ENCODE data around the gene TCF7L1. TPM values are rescaled to one million over a fixed set of nuclear protein-coding genes. Genes with fewer than 3 reads are reported as not detected.

TCF7L1 gene
- total RNA-seq, 1 donor from 2014 or later: 48.3 TPM

DNA sequence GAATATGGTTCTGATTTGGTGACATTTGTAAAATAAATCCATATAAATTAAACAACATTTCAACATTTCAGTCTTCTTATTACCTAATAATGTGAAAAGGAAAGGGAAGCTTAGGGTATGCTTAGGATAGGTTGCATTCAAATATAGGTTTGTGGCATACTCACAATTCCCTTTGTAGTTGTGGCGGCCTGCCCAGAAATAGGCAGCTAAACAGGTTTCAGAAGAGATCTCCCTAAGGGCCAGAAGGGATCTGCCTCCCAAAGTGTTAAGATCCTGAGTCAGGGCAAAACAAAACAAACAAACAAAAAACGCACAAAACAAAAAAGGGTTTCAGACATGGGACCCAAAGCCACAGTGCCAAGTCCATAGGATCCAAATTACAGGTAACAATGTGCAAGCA, 41.4 kb upstream of the TCF7L1 start:
- Mint-ChIP-seq H3K4me3 (no peak overlapping the region), H3K4me1 (no peaks in the 10 kb centered on the region), H3K9me3 (peaks cover 12% of the 10 kb centered on the region), H3K36me3 (no peaks in the 10 kb centered on the region), H3K27ac (no peak overlapping the region), H3K27me3 (ENCODE audit: low read depth) (no peaks in the 10 kb centered on the region)
- no peak for DNase-seq (ENCODE audit: low spot score in 2 of 2, unreplicated experiment in 2 of 2)
- TF ChIP-seq, protein P1, sequence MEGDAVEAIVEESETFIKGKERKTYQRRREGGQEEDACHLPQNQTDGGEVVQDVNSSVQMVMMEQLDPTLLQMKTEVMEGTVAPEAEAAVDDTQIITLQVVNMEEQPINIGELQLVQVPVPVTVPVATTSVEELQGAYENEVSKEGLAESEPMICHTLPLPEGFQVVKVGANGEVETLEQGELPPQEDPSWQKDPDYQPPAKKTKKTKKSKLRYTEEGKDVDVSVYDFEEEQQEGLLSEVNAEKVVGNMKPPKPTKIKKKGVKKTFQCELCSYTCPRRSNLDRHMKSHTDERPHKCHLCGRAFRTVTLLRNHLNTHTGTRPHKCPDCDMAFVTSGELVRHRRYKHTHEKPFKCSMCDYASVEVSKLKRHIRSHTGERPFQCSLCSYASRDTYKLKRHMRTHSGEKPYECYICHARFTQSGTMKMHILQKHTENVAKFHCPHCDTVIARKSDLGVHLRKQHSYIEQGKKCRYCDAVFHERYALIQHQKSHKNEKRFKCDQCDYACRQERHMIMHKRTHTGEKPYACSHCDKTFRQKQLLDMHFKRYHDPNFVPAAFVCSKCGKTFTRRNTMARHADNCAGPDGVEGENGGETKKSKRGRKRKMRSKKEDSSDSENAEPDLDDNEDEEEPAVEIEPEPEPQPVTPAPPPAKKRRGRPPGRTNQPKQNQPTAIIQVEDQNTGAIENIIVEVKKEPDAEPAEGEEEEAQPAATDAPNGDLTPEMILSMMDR (IDR thresholded peaks at IDR 0.05; ENCODE audit: unreplicated experiment): no peak

DNA sequence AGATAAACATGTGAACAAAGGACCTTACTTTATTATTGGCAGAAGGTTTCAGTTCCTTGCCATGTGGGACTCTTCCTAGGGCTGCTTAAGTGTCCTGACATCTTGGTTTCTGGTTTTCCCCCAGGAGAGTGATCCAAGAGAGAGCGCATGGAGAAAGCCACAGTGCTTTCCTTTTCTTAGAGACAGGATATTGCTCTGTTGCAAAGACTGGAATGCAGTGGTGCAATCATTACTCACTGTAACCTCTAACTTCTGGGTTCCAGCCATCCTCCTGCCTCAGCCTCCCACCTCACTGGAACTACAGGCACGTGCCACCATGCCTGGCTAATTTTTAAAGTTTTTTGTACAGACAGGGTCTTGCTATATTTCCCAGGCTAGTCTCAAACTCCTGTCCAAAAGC, 38.1 kb upstream of the TCF7L1 start:
- Mint-ChIP-seq H3K27ac (no peak overlapping the region), H3K9me3 (peaks cover 12% of the 10 kb centered on the region), H3K36me3 (no peaks in the 10 kb centered on the region), H3K4me1 (no peaks in the 10 kb centered on the region), H3K27me3 (ENCODE audit: low read depth) (peaks cover 6% of the 10 kb centered on the region), H3K4me3 (no peak overlapping the region)
- no peak for DNase-seq (ENCODE audit: low spot score in 2 of 2, unreplicated experiment in 2 of 2)
- TF ChIP-seq, protein P1 (IDR thresholded peaks at IDR 0.05; ENCODE audit: unreplicated experiment): no peak

DNA sequence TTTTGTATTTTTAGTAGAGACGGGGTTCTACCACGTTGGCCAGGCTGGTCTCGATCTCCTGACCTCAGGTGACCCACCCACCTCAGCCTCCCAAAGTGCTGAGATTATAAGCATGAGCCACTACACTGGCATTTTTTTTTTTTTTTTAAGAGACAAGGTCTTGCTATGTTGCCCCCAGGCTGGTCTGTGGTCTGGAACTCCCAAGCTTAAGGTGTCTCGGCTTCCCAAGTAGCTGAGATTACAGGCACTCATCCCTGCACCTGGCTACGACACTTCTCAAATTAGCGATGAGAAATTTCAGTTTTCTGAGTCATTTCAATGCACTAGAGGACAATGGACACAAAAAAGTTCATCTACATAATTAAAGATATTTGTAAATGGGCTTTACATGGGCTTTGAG, 36.6 kb upstream of the TCF7L1 start:
- Mint-ChIP-seq H3K9me3 (peaks cover 12% of the 10 kb centered on the region), H3K27ac (no peak overlapping the region), H3K36me3 (no peaks in the 10 kb centered on the region), H3K4me3 (no peak overlapping the region), H3K27me3 (ENCODE audit: low read depth) (peaks cover 10% of the 10 kb centered on the region), H3K4me1 (no peaks in the 10 kb centered on the region)
- TF ChIP-seq, protein P1 (IDR thresholded peaks at IDR 0.05; ENCODE audit: unreplicated experiment): no peak
- no peak for DNase-seq (ENCODE audit: low spot score in 2 of 2, unreplicated experiment in 2 of 2)

DNA sequence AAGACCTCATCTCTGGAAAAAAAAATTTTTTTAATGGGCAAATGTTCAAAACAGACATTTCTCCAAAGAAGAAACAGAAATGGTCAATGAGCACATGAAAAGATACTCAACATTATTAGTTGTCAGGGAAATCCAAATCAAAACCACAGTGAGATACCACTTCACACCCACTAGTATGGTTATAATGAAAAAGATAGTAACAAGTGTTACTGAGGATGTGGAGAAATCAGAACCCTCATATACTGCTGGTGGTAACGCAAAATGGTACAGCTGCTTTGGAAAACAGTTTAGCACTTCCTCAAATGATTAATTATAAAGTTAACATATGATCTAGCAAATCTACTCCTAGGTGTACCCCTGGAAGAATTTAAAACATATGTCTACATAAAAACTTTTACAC, 29.0 kb upstream of the TCF7L1 start:
- Mint-ChIP-seq H3K27me3 (ENCODE audit: low read depth) (peaks cover 7% of the 10 kb centered on the region), H3K36me3 (no peaks in the 10 kb centered on the region), H3K9me3 (no peaks in the 10 kb centered on the region), H3K4me1 (peaks cover 5% of the 10 kb centered on the region), H3K4me3 (no peak overlapping the region), H3K27ac (no peak overlapping the region)
- no peak for DNase-seq (ENCODE audit: low spot score in 2 of 2, unreplicated experiment in 2 of 2)
- TF ChIP-seq, protein P1 (IDR thresholded peaks at IDR 0.05; ENCODE audit: unreplicated experiment): no peak

DNA sequence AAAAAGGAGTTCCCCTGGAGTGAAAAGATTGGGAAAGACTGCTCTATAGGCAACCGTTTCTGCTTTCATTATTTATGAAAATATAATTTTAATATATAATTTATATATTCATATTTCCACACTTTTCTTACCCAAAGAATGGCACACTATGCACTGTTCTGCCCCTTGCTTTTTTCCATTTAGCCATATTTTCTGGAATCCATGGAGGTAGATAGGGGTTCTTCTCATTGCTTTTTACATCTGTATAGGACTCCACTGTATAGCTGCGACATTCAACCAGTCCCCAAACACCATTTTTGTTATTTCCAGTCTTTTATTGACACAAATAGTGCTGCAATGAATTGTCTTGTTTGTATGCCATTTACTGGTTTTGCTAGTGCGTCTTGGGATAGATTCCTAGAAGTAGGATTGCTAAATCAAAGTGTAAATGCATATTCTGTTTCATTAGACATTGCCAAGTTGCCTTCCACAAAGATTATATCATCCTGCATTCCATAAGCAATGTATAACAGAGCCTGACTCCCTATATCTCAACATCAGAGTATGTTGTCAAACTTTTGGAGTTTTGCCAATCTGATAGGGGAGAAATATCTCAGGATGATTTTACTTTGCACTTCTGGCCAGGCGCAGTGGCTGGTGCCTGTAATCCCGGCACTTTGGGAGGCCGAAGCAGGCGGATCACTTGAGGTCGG, 26.6 kb upstream of the TCF7L1 start:
- H3K27ac Mint-ChIP-seq: no peak overlapping the region
- no peak for DNase-seq (ENCODE audit: low spot score in 2 of 2, unreplicated experiment in 2 of 2)
- peaks cover 2% of the 10 kb centered on the region for H3K27me3 Mint-ChIP-seq (ENCODE audit: low read depth)
- H3K36me3 Mint-ChIP-seq: no peaks in the 10 kb centered on the region
- peaks cover 6% of the 10 kb centered on the region for H3K9me3 Mint-ChIP-seq
- H3K4me1 Mint-ChIP-seq: peaks cover 5% of the 10 kb centered on the region
- no peak overlapping the region for H3K4me3 Mint-ChIP-seq
- TF ChIP-seq, protein P1 (IDR thresholded peaks at IDR 0.05; ENCODE audit: unreplicated experiment): no peak

Data from mesothelial cell of epicardium (in vitro differentiated cells).